HUES6 (cell line): Measurements from ENCODE around the gene TEX28.
"Not testable (repeated sequence)": the region's sequence is repeated elsewhere in the genome, so short reads cannot be mapped to it uniquely, and the experiment has no call there.

Experiments used
- H3K27ac ChIP-seq: 2 replicates; pipeline ENCODE4 v1.7.0; 2013; ENCODE audit warnings: low read depth, mild to moderate bottlenecking, low read length, inconsistent platforms
- H3K27me3 ChIP-seq: 2 replicates; pipeline ENCODE4 v1.6.1; 2013; ENCODE audit warnings: low read length; ENCODE audit not compliant: control insufficient read depth, insufficient read depth
- H3K36me3 ChIP-seq: 2 replicates; pipeline ENCODE4 v1.6.1; 2013; ENCODE audit warnings: low read length; ENCODE audit not compliant: control insufficient read depth, insufficient read depth
- H3K4me1 ChIP-seq: 2 replicates; pipeline ENCODE4 v1.6.1; 2013; ENCODE audit warnings: low read length; ENCODE audit not compliant: control insufficient read depth, insufficient read depth
- H3K4me3 ChIP-seq: 2 replicates; pipeline ENCODE4 v1.5.1; 2013; ENCODE audit warnings: low read depth, low read length
- H3K9ac ChIP-seq: one replicate; pipeline ENCODE4 v1.6.1; 2013; ENCODE audit warnings: mild to moderate bottlenecking, low read length
- H3K9me3 ChIP-seq: 2 replicates; pipeline ENCODE4 v1.6.1; 2013; ENCODE audit warnings: low read depth, low read length; ENCODE audit not compliant: control insufficient read depth, insufficient read depth

The TEX28 gene, protein sequence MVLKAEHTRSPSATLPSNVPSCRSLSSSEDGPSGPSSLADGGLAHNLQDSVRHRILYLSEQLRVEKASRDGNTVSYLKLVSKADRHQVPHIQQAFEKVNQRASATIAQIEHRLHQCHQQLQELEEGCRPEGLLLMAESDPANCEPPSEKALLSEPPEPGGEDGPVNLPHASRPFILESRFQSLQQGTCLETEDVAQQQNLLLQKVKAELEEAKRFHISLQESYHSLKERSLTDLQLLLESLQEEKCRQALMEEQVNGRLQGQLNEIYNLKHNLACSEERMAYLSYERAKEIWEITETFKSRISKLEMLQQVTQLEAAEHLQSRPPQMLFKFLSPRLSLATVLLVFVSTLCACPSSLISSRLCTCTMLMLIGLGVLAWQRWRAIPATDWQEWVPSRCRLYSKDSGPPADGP

DNA sequence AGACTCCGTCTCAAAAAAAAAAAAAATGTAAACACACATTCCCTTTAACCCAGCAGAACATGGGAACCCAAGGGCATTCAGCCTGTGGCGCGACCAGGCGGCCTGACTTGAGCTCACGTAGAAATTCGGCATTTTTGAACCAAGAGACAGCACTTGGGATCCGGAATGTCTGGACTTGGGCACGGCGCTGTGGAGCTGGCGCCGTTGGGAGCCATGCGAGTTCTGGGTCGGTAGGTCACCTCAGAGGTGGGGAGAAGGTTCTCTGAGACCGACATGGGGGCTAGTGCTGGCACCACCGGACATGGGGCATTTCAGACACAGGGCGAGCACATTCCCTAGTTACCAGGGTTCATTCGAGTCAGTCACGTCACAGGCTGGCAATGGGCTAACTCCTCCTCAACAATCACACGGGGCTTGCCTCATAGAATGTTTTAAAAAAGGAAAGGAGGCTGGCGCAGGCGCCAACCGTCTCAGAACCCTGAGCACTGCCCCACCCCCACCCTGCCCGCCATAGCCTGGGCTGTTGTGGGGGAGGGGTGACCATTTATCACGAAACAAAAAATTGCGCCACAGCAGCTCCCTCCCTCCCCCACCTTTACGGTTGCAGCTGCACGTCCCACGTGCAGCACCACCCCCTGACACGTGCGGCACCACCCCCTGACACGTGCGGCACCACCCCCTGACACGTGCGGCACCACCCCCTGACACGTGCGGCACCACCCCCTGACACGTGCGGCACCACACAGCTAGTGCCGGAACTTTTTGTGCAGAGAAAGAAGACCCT lies at the start of gene TEX28:
Gene TEX28, minus strand, starts transcription at position 334 of the 784 bp plus-strand sequence. CDS start 3,007 bp downstream, outside the sequence.
- no peaks in the 10 kb centered on the region for H3K36me3 ChIP-seq
- H3K27me3 ChIP-seq, result no peaks in the 10 kb centered on the region
- H3K4me1 ChIP-seq, result no peaks in the 10 kb centered on the region
- H3K9ac ChIP-seq, result no peak within 1 kb of the TSS
- H3K9me3 ChIP-seq, result peaks cover 19% of the 10 kb centered on the region
- H3K4me3 ChIP-seq, result no peak within 1 kb of the TSS
- no peak within 1 kb of the TSS for H3K27ac ChIP-seq

DNA sequence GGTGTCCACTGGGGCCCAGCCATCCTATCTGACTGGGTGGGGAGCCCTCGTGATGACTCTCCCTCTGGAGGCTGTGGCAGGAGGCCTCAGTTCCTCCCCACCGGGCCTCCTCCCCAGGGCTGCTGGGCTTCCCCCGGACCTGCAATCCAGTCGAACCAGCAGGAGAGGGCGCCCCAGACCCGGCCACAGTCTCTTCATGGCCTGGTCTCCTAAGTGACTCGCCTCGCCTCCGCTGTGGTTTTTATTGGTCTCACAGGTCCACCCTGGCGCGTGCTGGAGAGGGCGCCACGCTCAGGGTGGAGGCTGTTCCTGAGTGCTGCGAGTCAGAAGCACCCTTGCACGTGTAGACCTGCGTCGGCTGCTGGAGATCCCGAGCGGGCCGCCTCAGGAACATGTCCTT lies 48.7 kb upstream of the TEX28 start:
- not testable (repeated sequence) for H3K9me3 ChIP-seq, H3K27ac ChIP-seq, H3K4me1 ChIP-seq, H3K9ac ChIP-seq, H3K36me3 ChIP-seq, H3K4me3 ChIP-seq, H3K27me3 ChIP-seq

DNA sequence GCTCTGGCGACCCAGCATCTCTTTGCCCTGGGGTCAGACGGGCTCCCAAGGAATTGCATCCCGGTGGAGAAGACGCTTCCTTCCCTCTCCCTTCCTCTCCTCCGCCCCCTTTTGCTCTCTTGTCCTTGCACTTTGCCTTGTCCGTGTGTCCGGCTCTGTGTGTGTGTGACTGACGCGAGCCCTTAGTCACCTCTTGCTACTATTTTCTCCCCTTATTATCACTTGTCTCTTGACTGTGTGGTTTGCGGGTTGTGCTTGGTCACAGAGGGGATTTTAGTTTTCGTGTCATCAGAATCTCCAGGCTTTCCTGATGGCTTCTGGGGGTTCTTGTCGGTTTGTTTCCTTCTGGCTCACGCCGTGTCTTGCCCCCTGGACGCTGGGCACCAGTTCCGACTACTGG lies 48.1 kb upstream of the TEX28 start:
- not testable (repeated sequence) for H3K4me1 ChIP-seq, H3K27ac ChIP-seq, H3K9ac ChIP-seq, H3K27me3 ChIP-seq, H3K4me3 ChIP-seq, H3K9me3 ChIP-seq, H3K36me3 ChIP-seq

DNA sequence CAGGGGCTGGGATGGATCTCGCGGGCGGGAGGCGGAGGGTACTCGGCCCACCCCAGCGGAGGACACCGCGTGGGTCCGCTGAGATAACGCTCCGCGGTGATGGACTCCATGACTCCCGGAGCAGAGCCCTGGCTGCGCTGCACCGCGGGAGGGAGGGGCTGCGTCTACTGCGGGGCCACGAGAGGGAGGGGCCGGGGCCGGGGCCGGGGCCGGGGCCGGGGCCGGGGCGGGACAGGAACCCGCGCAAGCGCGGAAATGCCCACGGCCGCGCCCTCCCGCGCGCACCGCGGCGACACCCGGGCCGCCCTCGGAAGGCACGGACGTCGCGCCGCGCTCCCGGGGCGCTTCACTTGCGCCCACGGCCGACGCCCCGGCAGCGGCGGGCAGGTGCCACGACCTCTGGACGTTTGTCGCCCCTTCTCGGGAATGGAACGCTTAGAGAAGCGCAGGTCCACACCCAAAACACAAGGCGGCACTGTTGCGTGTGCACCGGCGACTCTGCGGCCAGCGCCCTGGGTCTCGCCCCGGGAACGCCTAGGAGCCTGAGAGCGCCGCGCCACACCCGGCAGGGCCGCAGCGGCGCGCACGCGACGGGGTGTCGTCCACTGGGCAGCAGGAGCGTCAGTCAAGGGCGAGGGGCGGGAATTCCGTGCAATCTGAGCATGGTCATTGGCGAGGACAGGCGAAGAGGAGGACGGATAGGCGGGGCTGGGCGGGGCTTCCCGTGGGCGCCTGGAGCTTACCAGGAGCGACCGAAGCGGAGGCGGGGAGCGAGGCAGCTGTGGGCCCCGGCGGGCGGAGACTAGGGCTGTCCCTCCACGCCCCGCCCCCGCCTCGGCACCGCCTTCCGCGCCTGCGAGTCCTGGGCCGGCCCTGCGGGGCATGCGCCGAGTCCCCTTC lies 46.7 kb upstream of the TEX28 start:
- H3K36me3 ChIP-seq, H3K4me3 ChIP-seq, H3K9ac ChIP-seq, H3K9me3 ChIP-seq, H3K4me1 ChIP-seq, H3K27ac ChIP-seq, H3K27me3 ChIP-seq: not testable (repeated sequence)

DNA sequence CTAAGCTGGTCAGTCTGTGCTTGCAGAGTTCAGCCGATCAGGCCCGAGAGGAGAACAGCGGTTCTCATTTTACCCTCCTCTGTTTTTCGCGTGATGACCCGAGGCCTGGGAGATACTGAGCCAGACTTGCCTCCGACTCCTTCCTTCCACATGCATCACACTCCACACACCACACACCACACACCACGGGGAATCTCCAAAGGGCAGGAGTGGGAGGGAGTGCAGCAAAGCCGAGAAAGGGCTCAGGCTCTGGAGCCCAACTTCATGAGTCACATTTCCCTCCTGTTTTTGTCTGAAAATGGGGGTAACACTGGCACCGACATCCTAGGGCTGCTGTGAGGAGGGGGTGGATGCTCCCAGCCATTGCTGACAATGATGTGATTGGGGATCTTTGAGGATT lies 39.6 kb upstream of the TEX28 start:
- Histone ChIP-seq H3K36me3 (no peaks in the 10 kb centered on the region), H3K9me3 (peaks cover 16% of the 10 kb centered on the region; the same call in 1 of the 2 replicates), H3K27me3 (no peaks in the 10 kb centered on the region), H3K4me3 (no peak overlapping the region), H3K4me1 (no peaks in the 10 kb centered on the region), H3K9ac (no peak overlapping the region), H3K27ac (no peak overlapping the region)

DNA sequence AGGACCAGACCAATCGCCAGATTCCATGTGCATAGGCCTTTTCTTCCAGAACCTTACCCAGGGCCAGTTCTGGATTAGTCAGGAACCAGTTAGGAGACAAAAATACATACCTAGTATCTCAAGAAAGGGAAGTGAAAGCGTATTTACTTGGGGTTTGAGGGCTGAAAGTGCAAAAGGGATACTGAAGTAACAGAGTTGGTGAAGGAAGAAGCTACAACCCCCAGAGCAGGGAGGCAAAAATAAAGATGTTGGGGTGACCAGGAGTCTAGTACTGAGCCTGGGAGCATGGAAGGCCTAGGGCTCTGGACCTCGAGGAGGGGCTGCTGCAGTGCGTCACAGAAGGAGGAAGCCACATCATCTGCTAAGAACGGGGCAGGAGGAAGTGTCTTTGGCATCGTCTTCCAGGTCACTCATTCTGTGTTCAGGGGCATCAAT lies 38.9 kb upstream of the TEX28 start:
- no peak overlapping the region for H3K4me3 ChIP-seq
- no peaks in the 10 kb centered on the region for H3K27me3 ChIP-seq
- no peaks in the 10 kb centered on the region for H3K4me1 ChIP-seq
- H3K9ac ChIP-seq, result no peak overlapping the region
- H3K27ac ChIP-seq, result no peak overlapping the region
- peaks cover 16% of the 10 kb centered on the region; the same call in 1 of the 2 replicates for H3K9me3 ChIP-seq
- H3K36me3 ChIP-seq, result no peaks in the 10 kb centered on the region

DNA sequence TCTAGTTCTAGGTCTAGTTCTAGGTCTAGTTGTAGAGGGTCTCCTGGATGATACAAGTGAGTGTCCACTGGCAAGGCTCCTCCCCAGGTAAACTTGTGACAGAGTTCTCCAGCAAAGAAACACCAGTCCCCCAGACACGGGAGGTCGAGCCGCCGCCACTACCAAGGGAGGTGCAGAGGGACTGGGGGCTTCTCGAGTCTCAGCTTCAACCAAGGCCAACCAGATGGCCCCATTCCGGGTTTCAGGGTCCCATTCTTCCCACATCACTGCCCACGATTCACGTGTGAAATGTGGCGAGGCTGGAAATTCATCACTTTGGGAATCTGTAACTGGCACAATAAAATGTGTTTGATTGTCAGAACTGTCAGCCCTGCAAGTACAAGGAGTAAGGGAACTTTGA lies 38.2 kb upstream of the TEX28 start:
- Histone ChIP-seq H3K9me3 (peaks cover 16% of the 10 kb centered on the region; the same call in 1 of the 2 replicates), H3K27me3 (no peaks in the 10 kb centered on the region), H3K4me3 (no peak overlapping the region), H3K4me1 (no peaks in the 10 kb centered on the region), H3K36me3 (no peaks in the 10 kb centered on the region), H3K27ac (no peak overlapping the region), H3K9ac (no peak overlapping the region)

DNA sequence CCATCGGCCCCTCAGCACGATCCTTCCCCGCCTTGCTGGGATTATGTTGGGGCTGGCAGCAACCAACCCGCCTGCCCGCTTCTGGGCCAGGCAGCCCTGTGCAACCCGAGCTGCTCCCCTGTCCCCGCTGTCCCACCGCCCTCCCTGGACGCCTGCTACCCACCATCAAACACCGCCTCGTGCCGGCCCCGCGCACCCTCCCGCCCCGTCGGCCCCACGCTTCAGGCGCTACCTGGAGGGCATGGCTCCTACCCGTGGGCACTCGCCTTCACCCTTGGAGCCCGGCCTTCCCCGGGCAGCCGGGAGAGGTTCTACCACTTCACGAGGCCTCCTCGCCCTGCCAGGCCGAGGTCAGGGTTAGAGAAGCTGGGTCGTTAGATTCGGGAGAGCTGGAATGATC lies 37.6 kb upstream of the TEX28 start:
- Histone ChIP-seq H3K27ac (no peak overlapping the region), H3K4me3 (no peak overlapping the region), H3K9ac (no peak overlapping the region), H3K9me3 (peaks cover 17% of the 10 kb centered on the region; the same call in 1 of the 2 replicates), H3K4me1 (no peaks in the 10 kb centered on the region), H3K36me3 (no peaks in the 10 kb centered on the region), H3K27me3 (no peaks in the 10 kb centered on the region)

DNA sequence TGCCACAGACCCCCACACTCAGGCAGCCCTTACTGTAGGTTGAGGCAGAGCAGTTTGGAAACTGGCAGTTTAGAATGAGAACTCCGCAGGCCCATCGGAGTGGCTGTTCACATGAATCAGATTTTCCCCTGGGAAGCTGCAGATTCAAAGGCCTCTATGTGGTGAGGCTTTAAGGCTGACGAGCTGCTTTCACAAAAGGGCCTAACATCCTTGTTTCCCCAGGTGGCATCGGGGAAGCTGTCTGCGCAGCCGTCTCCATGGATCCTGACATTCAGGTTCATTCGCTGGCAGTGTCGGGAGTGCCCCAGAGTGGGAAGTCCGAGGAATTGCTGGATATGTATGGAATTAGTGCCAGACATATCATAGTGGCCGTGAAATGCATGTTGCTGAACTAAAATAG lies 34.4 kb upstream of the TEX28 start:
- Histone ChIP-seq H3K4me3 (no peak overlapping the region), H3K4me1 (peaks cover 3% of the 10 kb centered on the region; the same call in 1 of the 2 replicates), H3K27me3 (0 out of 2 replicates have a peak, but pooled peaks cover 4% of the 10 kb centered on the region), H3K36me3 (no peaks in the 10 kb centered on the region), H3K27ac (no peak overlapping the region), H3K9me3 (peaks cover 18% of the 10 kb centered on the region; the same call in 1 of the 2 replicates), H3K9ac (no peak overlapping the region)

DNA sequence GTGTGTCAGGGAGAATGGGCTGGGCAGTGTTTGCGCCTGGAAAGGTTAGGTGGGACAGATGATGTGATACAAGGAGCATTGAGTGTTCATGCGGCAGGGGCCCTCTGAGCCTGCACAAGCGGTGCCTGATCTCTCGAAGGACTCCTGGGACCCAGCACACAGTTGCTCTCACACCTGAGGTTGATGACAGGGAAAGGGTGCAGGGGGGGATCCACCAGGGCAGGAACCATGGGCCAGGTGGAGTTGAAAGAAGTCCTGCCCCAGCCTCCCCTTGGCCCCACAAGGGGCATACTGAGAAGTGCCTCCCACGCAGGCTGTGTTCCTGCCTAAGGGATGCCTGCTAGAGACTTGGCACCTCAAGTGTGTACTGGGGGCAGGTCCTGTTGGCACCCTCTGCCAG lies 33.7 kb upstream of the TEX28 start:
- no peaks in the 10 kb centered on the region for H3K36me3 ChIP-seq
- H3K27me3 ChIP-seq, result peaks cover 5% of the 10 kb centered on the region; the same call in 1 of the 2 replicates
- H3K4me1 ChIP-seq, result peaks cover 3% of the 10 kb centered on the region; the same call in 1 of the 2 replicates
- H3K9ac ChIP-seq, result no peak overlapping the region
- peaks cover 16% of the 10 kb centered on the region; the same call in 1 of the 2 replicates for H3K9me3 ChIP-seq
- H3K27ac ChIP-seq, result no peak overlapping the region
- no peak overlapping the region for H3K4me3 ChIP-seq
